Osteoblast (primary cell): ENCODE data around the gene FBXW7. TPM values are rescaled to one million over a fixed set of nuclear protein-coding genes. Genes with fewer than 3 reads are reported as not detected.

Experiments
- DNase-seq: peaks from one replicate; pipeline ENCODE4 v3.0.0; 2011; ENCODE audit warnings: low spot score, mixed read lengths; ENCODE audit not compliant: insufficient read length; ENCODE audit errors: missing footprints
- H2AFZ ChIP-seq: 2 replicates; pipeline ENCODE4 v1.6.0; 2011; ENCODE audit warnings: mild to moderate bottlenecking, low read length
- H3K27ac ChIP-seq: 2 replicates; pipeline ENCODE4 v1.5.1; 2011; ENCODE audit warnings: mild to moderate bottlenecking, low read depth, low read length, moderate library complexity
- H3K27me3 ChIP-seq: 2 replicates; pipeline ENCODE4 v1.6.0; 2012; ENCODE audit warnings: mild to moderate bottlenecking, control low read depth, inconsistent platforms, low read length, moderate library complexity; ENCODE audit not compliant: insufficient read depth
- H3K36me3 ChIP-seq: 2 replicates; pipeline ENCODE4 v1.5.1; 2011; ENCODE audit warnings: mild to moderate bottlenecking, low read length, control low read depth, moderate library complexity; ENCODE audit not compliant: insufficient read depth
- H3K4me1 ChIP-seq: 2 replicates; pipeline ENCODE4 v1.5.1; 2011; ENCODE audit warnings: mild to moderate bottlenecking, low read length, control low read depth, moderate library complexity; ENCODE audit not compliant: insufficient read depth
- H3K4me2 ChIP-seq: 2 replicates; pipeline ENCODE4 v1.6.0; 2011; ENCODE audit warnings: mild to moderate bottlenecking, low read length; ENCODE audit not compliant: insufficient read depth
- H3K4me3 ChIP-seq: fragments of 200-600 bp; sonication (generic); 3 replicates; pipeline ENCODE4 v1.5.1; 2012; ENCODE audit warnings: mild to moderate bottlenecking, low read length, inconsistent platforms; ENCODE audit not compliant: insufficient read depth
- H3K79me2 ChIP-seq: 2 replicates; pipeline ENCODE4 v1.6.0; 2012; ENCODE audit warnings: mild to moderate bottlenecking, low read length, control low read depth, inconsistent platforms; ENCODE audit not compliant: insufficient read depth
- H3K9me3 ChIP-seq: 2 replicates; pipeline ENCODE4 v1.5.1; 2011; ENCODE audit warnings: low read depth, low read length, control low read depth
- H4K20me1 ChIP-seq: 2 replicates; pipeline ENCODE4 v1.6.0; 2012; ENCODE audit warnings: mild to moderate bottlenecking, low read length, control low read depth; ENCODE audit not compliant: insufficient read depth
- total RNA-seq: library from RNA; depleted of rRNA; stranded (reverse); fragments of >200 nt; gene quantifications from 2 replicates; pipeline ENCODE4 v1.2.3, GENCODE V29; 2012
- TF ChIP-seq, protein P1 (sequence below): IDR thresholded peaks from 2 replicates; pipeline ENCODE4 v1.5.1; 2011; ENCODE audit warnings: mild to moderate bottlenecking, low read depth, low read length, moderate library complexity; ENCODE audit errors: extremely low read depth

The FBXW7 gene
- total RNA-seq, 1 donor: 74.9 TPM

DNA sequence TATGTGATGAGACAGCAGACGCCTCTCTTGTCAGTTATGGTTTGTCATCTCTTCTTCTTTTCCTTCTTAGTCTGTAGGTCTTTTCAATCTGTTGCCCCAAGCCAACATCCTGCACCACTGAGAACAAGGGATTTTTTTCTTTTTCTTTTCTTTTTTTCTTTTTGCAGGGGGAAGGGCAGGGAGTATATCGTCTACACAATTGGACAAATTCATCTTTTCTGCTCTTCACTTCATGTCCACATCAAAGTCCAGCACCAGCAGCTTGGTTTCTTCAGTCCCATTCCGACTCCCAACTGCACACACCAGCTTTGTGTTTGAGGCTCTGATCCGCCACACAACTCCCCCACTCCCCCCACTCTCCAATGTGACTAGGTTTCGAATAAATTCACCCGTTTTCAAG is 213.2 kb downstream of the FBXW7 start:
- no peaks in the 10 kb centered on the region for H3K27me3 ChIP-seq
- no peak overlapping the region for H2AFZ ChIP-seq
- no peak overlapping the region for H3K4me2 ChIP-seq
- H3K79me2 ChIP-seq: no peaks in the 10 kb centered on the region
- no peak overlapping the region for H3K27ac ChIP-seq
- H3K4me3 ChIP-seq: no peak overlapping the region
- H3K4me1 ChIP-seq: no peaks in the 10 kb centered on the region
- H3K9me3 ChIP-seq: no peaks in the 10 kb centered on the region
- peaks cover 15% of the 10 kb centered on the region for H3K36me3 ChIP-seq
- TF ChIP-seq, protein P1, sequence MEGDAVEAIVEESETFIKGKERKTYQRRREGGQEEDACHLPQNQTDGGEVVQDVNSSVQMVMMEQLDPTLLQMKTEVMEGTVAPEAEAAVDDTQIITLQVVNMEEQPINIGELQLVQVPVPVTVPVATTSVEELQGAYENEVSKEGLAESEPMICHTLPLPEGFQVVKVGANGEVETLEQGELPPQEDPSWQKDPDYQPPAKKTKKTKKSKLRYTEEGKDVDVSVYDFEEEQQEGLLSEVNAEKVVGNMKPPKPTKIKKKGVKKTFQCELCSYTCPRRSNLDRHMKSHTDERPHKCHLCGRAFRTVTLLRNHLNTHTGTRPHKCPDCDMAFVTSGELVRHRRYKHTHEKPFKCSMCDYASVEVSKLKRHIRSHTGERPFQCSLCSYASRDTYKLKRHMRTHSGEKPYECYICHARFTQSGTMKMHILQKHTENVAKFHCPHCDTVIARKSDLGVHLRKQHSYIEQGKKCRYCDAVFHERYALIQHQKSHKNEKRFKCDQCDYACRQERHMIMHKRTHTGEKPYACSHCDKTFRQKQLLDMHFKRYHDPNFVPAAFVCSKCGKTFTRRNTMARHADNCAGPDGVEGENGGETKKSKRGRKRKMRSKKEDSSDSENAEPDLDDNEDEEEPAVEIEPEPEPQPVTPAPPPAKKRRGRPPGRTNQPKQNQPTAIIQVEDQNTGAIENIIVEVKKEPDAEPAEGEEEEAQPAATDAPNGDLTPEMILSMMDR: no peak
- H4K20me1 ChIP-seq: no peaks in the 10 kb centered on the region
- no peak for DNase-seq

DNA sequence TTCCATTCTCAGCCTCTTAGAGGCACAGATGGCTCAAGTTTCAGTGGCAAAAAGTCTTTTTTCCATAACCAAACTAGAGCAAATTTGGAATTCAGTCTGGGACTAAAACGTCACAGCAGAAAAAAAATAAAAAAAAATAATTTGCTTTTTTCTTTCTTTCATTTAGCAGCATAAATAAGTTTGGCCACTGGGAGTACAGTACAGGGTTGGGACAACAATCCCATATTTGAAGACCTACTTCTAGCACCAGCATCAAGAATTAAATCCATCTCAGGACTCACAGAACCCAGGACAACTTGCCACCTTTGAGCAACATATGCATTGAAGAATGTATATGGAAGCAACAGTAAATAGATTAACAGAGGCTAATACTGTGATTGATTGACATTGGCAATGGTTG is 214.0 kb downstream of the FBXW7 start:
- no peak for DNase-seq

DNA sequence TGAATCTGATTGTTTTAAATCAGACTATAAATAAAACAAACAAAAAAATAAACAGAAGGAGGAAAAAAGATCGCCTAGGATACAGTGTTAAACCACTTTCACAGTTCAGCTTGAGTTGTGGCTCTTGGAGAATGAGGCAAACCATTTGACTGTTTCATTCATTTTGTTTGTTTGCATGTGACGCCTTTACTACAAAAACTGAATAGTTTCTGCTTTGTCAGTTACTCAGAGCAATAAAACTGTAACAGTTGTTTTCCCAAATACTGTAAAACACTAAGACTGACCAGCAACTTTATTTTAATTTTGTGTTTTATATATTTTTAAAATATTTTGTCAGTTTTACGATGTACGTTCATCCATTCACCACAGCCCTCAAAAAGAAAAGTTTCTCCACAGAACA is 214.5 kb downstream of the FBXW7 start:
- no peak overlapping the region for H3K4me3 ChIP-seq
- H3K9me3 ChIP-seq: no peaks in the 10 kb centered on the region
- H3K27ac ChIP-seq: no peak overlapping the region
- DNase-seq: no peak
- H2AFZ ChIP-seq: no peak overlapping the region
- no peaks in the 10 kb centered on the region for H3K27me3 ChIP-seq
- no peaks in the 10 kb centered on the region for H3K4me1 ChIP-seq
- TF ChIP-seq, protein P1: no peak
- H3K4me2 ChIP-seq: no peak overlapping the region
- no peaks in the 10 kb centered on the region for H3K79me2 ChIP-seq
- H3K36me3 ChIP-seq: peaks cover 15% of the 10 kb centered on the region
- H4K20me1 ChIP-seq: no peaks in the 10 kb centered on the region

More for the DNA sequence above, 214.0 kb downstream of the FBXW7 start:
- Histone ChIP-seq H3K36me3 (peaks cover 15% of the 10 kb centered on the region), H3K4me1 (no peaks in the 10 kb centered on the region), H4K20me1 (no peaks in the 10 kb centered on the region), H3K4me2 (no peak overlapping the region), H3K9me3 (no peaks in the 10 kb centered on the region), H3K4me3 (no peak overlapping the region), H3K27ac (no peak overlapping the region), H3K79me2 (no peaks in the 10 kb centered on the region), H2AFZ (no peak overlapping the region), H3K27me3 (no peaks in the 10 kb centered on the region)
- TF ChIP-seq, protein P1: no peak

DNA sequence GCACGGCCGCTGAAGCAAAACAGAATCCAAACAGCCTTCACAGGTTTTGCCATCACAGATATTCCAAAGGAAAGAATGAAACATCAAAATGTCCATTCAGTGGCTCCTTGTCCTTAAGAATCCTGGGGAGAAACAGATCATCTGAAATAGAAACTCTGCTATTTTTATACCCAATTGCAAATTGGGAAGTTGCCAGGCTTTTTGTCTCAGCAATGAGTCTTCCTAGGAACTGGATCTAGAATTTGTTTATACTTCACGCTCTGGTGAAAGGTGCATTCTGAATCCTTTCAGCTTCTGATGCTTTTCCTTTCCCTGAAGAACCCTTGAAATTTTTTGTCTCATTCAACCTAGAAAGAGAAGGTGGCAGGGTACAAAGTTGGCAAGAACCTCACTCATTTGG is 218.9 kb downstream of the FBXW7 start:
- Histone ChIP-seq H3K36me3 (no peaks in the 10 kb centered on the region), H3K27ac (no peak overlapping the region), H4K20me1 (no peaks in the 10 kb centered on the region), H3K79me2 (no peaks in the 10 kb centered on the region), H3K4me1 (no peaks in the 10 kb centered on the region), H3K4me3 (no peak overlapping the region), H3K4me2 (no peak overlapping the region), H3K27me3 (no peaks in the 10 kb centered on the region), H2AFZ (no peak overlapping the region), H3K9me3 (no peaks in the 10 kb centered on the region)
- TF ChIP-seq, protein P1: no peak
- DNase-seq: no peak
